GM19240 (cell line): ENCODE results near the gene STARD3NL.
"Not testable (repeated sequence)": the region's sequence is repeated elsewhere in the genome, so short reads cannot be mapped to it uniquely, and the experiment has no call there.

ENCODE experiments used
- DNase-seq: peaks from one replicate; pipeline ENCODE4 v3.0.0; 2011; ENCODE audit warnings: low spot score; ENCODE audit not compliant: insufficient read length

Gene STARD3NL

GRCh38 chr7:38178004-38178694, at the start of gene STARD3NL:
Gene STARD3NL (plus strand): TSS chr7:38178245. CDS start chr7:38207505, 29,260 bp downstream.
- DNase-seq, result peak; percentile 69

GRCh38 chr7:38129162-38129561, 48.9 kb upstream of the STARD3NL start:
- DNase-seq, result no peak

GRCh38 chr7:38129579-38129978, 48.5 kb upstream of the STARD3NL start:
- DNase-seq, result no peak

GRCh38 chr7:38138171-38138570, 39.9 kb upstream of the STARD3NL start:
- no peak for DNase-seq

- DNase-seq, result no peak
Measured at GRCh38 chr7:38141187-38141586, 36.9 kb upstream of the STARD3NL start.

GRCh38 chr7:38142736-38143135, 35.3 kb upstream of the STARD3NL start:
- no peak for DNase-seq

- no peak for DNase-seq
Measured at GRCh38 chr7:38147005-38147404, 31.0 kb upstream of the STARD3NL start.

- no peak for DNase-seq
Measured at GRCh38 chr7:38151556-38151955, 26.5 kb upstream of the STARD3NL start.

- DNase-seq, result no peak
Measured at GRCh38 chr7:38153515-38153914, 24.5 kb upstream of the STARD3NL start.

GRCh38 chr7:38154278-38154677, 23.8 kb upstream of the STARD3NL start:
- DNase-seq, result no peak

GRCh38 chr7:38160003-38160571, 18.0 kb upstream of the STARD3NL start:
- DNase-seq, result no peak

GRCh38 chr7:38162036-38162435, 16.0 kb upstream of the STARD3NL start:
- DNase-seq, result no peak

- no peak for DNase-seq
Measured at GRCh38 chr7:38163671-38164070, 14.4 kb upstream of the STARD3NL start.

GRCh38 chr7:38168890-38169570, 9.0 kb upstream of the STARD3NL start:
- DNase-seq, result no peak

- DNase-seq, result no peak
Measured at GRCh38 chr7:38169847-38170246, 8.2 kb upstream of the STARD3NL start.

- no peak for DNase-seq
Measured at GRCh38 chr7:38171623-38172391, 6.2 kb upstream of the STARD3NL start.

GRCh38 chr7:38175547-38175946, 2.5 kb upstream of the STARD3NL start:
- DNase-seq, result not testable (repeated sequence)

- DNase-seq, result no peak
Measured at GRCh38 chr7:38177621-38178003, 433 bp upstream of the STARD3NL start.

- no peak for DNase-seq
Measured at GRCh38 chr7:38178695-38179344, 775 bp downstream of the STARD3NL start.

GRCh38 chr7:38179776-38180226, 1.8 kb downstream of the STARD3NL start:
- no peak for DNase-seq

GRCh38 chr7:38181111-38181510, 3.1 kb downstream of the STARD3NL start:
- DNase-seq, result no peak
